HepG2 (cell line): ENCODE results near the gene TMBIM1. TPM values are rescaled to one million over a fixed set of nuclear protein-coding genes. Genes with fewer than 3 reads are reported as not detected.
A peak's percentile ranks its signal among the peaks of the same experiment; 100 is the strongest.

Experiments used
- ADNP ChIP-seq: sonication (generic); formaldehyde crosslinking; IDR thresholded peaks from 2 replicates; pipeline ENCODE4 v1.4.0; 2020; ENCODE audit warnings: missing genetic modification reagents
- ATF7 ChIP-seq, 2 experiments: fragments of 450-650 bp in 1 of 2; sonication (generic) in 1 of 2; formaldehyde crosslinking in 1 of 2; IDR thresholded peaks; 2 replicates each; pipeline versions ENCODE4 v1.4.0 to v1.6.1; 2016 to 2020; ENCODE audit warnings: antibody characterized with exemption in 1 of 2, mild to moderate bottlenecking in 1 of 2, missing genetic modification reagents in 1 of 2
- BORCS8-MEF2B ChIP-seq: sonication (generic); formaldehyde crosslinking; IDR thresholded peaks from 2 replicates; pipeline ENCODE4 v1.8.0; 2022; ENCODE audit warnings: mild to moderate bottlenecking, missing genetic modification reagents
- CBX5 ChIP-seq: sonication (generic); formaldehyde crosslinking; IDR thresholded peaks from 2 replicates; pipeline ENCODE4 v1.4.0; 2020; ENCODE audit warnings: missing genetic modification reagents, borderline replicate concordance
- CEBPG ChIP-seq: IDR thresholded peaks from 2 replicates; pipeline ENCODE4 v1.6.1; 2016
- GATA4 ChIP-seq: sonication (generic); IDR thresholded peaks from 2 replicates; pipeline ENCODE4 v1.6.1; 2016; ENCODE audit warnings: antibody characterized with exemption, low read depth, borderline replicate concordance
- HNRNPL ChIP-seq: fragments of 200-400 bp; formaldehyde crosslinking; IDR thresholded peaks from 2 replicates; pipeline ENCODE4 v1.6.1; 2017; ENCODE audit warnings: mild to moderate bottlenecking, low read depth, low read length
- HNRNPUL1 ChIP-seq: fragments of 200-400 bp; formaldehyde crosslinking; IDR thresholded peaks from 2 replicates; pipeline ENCODE4 v1.6.1; 2017; ENCODE audit warnings: low read depth, mild to moderate bottlenecking, low read length, moderate library complexity
- HOXA3 ChIP-seq: sonication (generic); formaldehyde crosslinking; IDR thresholded peaks from 2 replicates; pipeline ENCODE4 v1.5.0; 2020; ENCODE audit warnings: missing genetic modification reagents
- IKZF4 ChIP-seq: sonication (generic); formaldehyde crosslinking; IDR thresholded peaks from 2 replicates; pipeline ENCODE4 v1.5.1; 2020; ENCODE audit warnings: borderline replicate concordance, mild to moderate bottlenecking, low read depth, missing genetic modification reagents; ENCODE audit errors: not compliant biosample characterization
- IKZF5 ChIP-seq: IDR thresholded peaks from 2 replicates; pipeline ENCODE4 v1.6.1; 2018; ENCODE audit warnings: missing genetic modification reagents, mild to moderate bottlenecking, missing compliant biosample characterization
- KAT2B ChIP-seq: fragments of 150-350 bp; IDR thresholded peaks from 2 replicates; pipeline ENCODE4 v1.6.1; 2014; ENCODE audit warnings: low read depth, low read length, borderline replicate concordance
- MATR3 ChIP-seq: sonication (generic); formaldehyde crosslinking; IDR thresholded peaks from 2 replicates; pipeline ENCODE4 v1.4.0; 2020; ENCODE audit warnings: missing genetic modification reagents
- MBD4 ChIP-seq: IDR thresholded peaks from 2 replicates; pipeline ENCODE4 v1.6.1; 2012; ENCODE audit warnings: low read length, inconsistent platforms, borderline replicate concordance
- MEIS2 ChIP-seq: sonication (generic); formaldehyde crosslinking; IDR thresholded peaks from 2 replicates; pipeline ENCODE4 v1.9.0; 2021; ENCODE audit warnings: mild to moderate bottlenecking, missing genetic modification reagents
- NFYB ChIP-seq: sonication (generic); formaldehyde crosslinking; IDR thresholded peaks from 2 replicates; pipeline ENCODE4 v1.4.0; 2020; ENCODE audit warnings: missing genetic modification reagents
- ONECUT2 ChIP-seq: sonication (generic); formaldehyde crosslinking; IDR thresholded peaks from 2 replicates; pipeline ENCODE4 v1.4.0; 2020; ENCODE audit warnings: missing genetic modification reagents
- PCBP1 ChIP-seq: fragments of 200-400 bp; formaldehyde crosslinking; IDR thresholded peaks from 2 replicates; pipeline ENCODE4 v1.6.1; 2017; ENCODE audit warnings: mild to moderate bottlenecking, low read depth, low read length, borderline replicate concordance
- PLRG1 ChIP-seq: fragments of 450-650 bp; conservative IDR thresholded peaks from 2 replicates; pipeline ENCODE4 v1.6.1; 2016
- RBFOX2 ChIP-seq: fragments of 200-400 bp; formaldehyde crosslinking; IDR thresholded peaks from 2 replicates; pipeline ENCODE4 v1.6.1; 2017; ENCODE audit warnings: low read depth, mild to moderate bottlenecking, low read length
- THYN1 ChIP-seq: sonication (generic); formaldehyde crosslinking; IDR thresholded peaks from 2 replicates; pipeline ENCODE4 v1.8.1; 2023; ENCODE audit warnings: low read depth, mild to moderate bottlenecking, moderate library complexity, missing genetic modification reagents, borderline replicate concordance
- ZBTB21 ChIP-seq: sonication (generic); formaldehyde crosslinking; IDR thresholded peaks from 2 replicates; pipeline ENCODE4 v1.4.0; 2020; ENCODE audit warnings: missing genetic modification reagents
- ZFP1 ChIP-seq: IDR thresholded peaks from 2 replicates; pipeline ENCODE4 v1.6.1; 2016
- ZFP36L1 ChIP-seq: sonication (generic); formaldehyde crosslinking; IDR thresholded peaks from 2 replicates; pipeline ENCODE4 v1.8.0; 2022; ENCODE audit warnings: mild to moderate bottlenecking, missing genetic modification reagents, moderate library complexity
- ZNF17 ChIP-seq: sonication (generic); formaldehyde crosslinking; IDR thresholded peaks from 2 replicates; pipeline ENCODE4 v1.5.0; 2020; ENCODE audit warnings: mild to moderate bottlenecking, missing genetic modification reagents
- ZNF253 ChIP-seq: sonication (generic); formaldehyde crosslinking; IDR thresholded peaks from 2 replicates; pipeline ENCODE4 v1.8.0; 2022; ENCODE audit warnings: mild to moderate bottlenecking, missing genetic modification reagents, borderline replicate concordance
- ZNF550 ChIP-seq: sonication (generic); formaldehyde crosslinking; IDR thresholded peaks from 2 replicates; pipeline ENCODE4 v1.4.0; 2020; ENCODE audit warnings: mild to moderate bottlenecking, missing genetic modification reagents, borderline replicate concordance
- ZNF597 ChIP-seq: sonication (generic); formaldehyde crosslinking; IDR thresholded peaks from 2 replicates; pipeline ENCODE4 v1.5.0; 2020; ENCODE audit warnings: missing genetic modification reagents
- ZNF607 ChIP-seq: sonication (generic); formaldehyde crosslinking; IDR thresholded peaks from 2 replicates; pipeline ENCODE4 v1.5.1; 2020; ENCODE audit warnings: missing genetic modification reagents, mild to moderate bottlenecking, borderline replicate concordance
- ZNF674 ChIP-seq: sonication (generic); formaldehyde crosslinking; IDR thresholded peaks from 2 replicates; pipeline ENCODE4 v1.5.0; 2020; ENCODE audit warnings: low read depth, mild to moderate bottlenecking, missing genetic modification reagents
- ZNF7 ChIP-seq: IDR thresholded peaks from 2 replicates; pipeline ENCODE4 v1.6.1; 2016; ENCODE audit warnings: missing biosample characterization, missing genetic modification reagents
- ZNF841 ChIP-seq: sonication (generic); formaldehyde crosslinking; IDR thresholded peaks from 2 replicates; pipeline ENCODE4 v1.8.1; 2023; ENCODE audit warnings: missing genetic modification reagents, borderline replicate concordance
- ZSCAN25 ChIP-seq: sonication (generic); formaldehyde crosslinking; IDR thresholded peaks from 2 replicates; pipeline ENCODE4 v1.8.0; 2022; ENCODE audit warnings: mild to moderate bottlenecking, missing genetic modification reagents
- polyA plus RNA-seq, 8 experiments: library from polyadenylated mRNA; depleted of rRNA in 3 of 8; stranded (reverse) in 7 of 8; unstranded in 1 of 8; fragments of >200 nt; fragmentation: Illumina TruSeq in 4 of 8; extraction: Trizol in 4 of 8; gene quantifications; 2 replicates each; pipeline versions ENCODE4 v1.2.1 to v1.2.3, GENCODE V29; 2011 to 2016; ENCODE audit warnings: low read depth in 4 of 8, missing spikeins in 1 of 8, mixed read lengths in 1 of 8; ENCODE audit not compliant: insufficient read depth in 1 of 8
- total RNA-seq, 5 experiments: library from RNA; depleted of rRNA; stranded (reverse); fragments of >200 nt; fragmentation: Illumina TruSeq; extraction: Trizol; gene quantifications; 2 replicates each; pipeline ENCODE4 v1.2.3, GENCODE V29; 2016; ENCODE audit warnings: low read depth in 1 of 5

The TMBIM1 gene
- total and polyA plus RNA-seq, 2 of the 13 experiments (the other 11 are each of a cell fraction or from before 2014, with no cell fraction given), result 127 to 139 TPM

- no peak for TF ChIP-seq ZNF597 (CRISPR knock-in tag)
- no peak for TF ChIP-seq ZNF17 (CRISPR knock-in tag)
- TF ChIP-seq IKZF4 (CRISPR knock-in tag), result no peak
- TF ChIP-seq ZNF841 (CRISPR knock-in tag), result no peak
- TF ChIP-seq MEIS2 (CRISPR knock-in tag), result peak; percentile 83
- no peak for TF ChIP-seq RBFOX2
- TF ChIP-seq THYN1, result no peak
- no peak for TF ChIP-seq ATF7 (IDR thresholded peaks at IDR 0.05)
- TF ChIP-seq ATF7 (CRISPR knock-in tag; IDR thresholded peaks at IDR 0.05), result no peak
- TF ChIP-seq KAT2B, result no peak
- TF ChIP-seq HNRNPUL1, result no peak
- TF ChIP-seq BORCS8-MEF2B (CRISPR knock-in tag), result no peak
- TF ChIP-seq MBD4, result no peak
- no peak for TF ChIP-seq PCBP1
- no peak for TF ChIP-seq ZNF674 (CRISPR knock-in tag)
- TF ChIP-seq GATA4, result no peak
- no peak for TF ChIP-seq ZNF253 (CRISPR knock-in tag)
- no peak for TF ChIP-seq ONECUT2
- TF ChIP-seq MATR3 (CRISPR knock-in tag), result no peak
- 0 out of 2 replicates have a peak, but pooled peaks have one; percentile 37 for TF ChIP-seq ZNF607 (CRISPR knock-in tag)
- no peak for TF ChIP-seq ZNF550
- peak; percentile 49 for TF ChIP-seq ZNF7 (CRISPR knock-in tag)
- peak; percentile 95 for TF ChIP-seq ADNP (CRISPR knock-in tag)
- no peak for TF ChIP-seq PLRG1
- peak; percentile 70; the same call in 1 of the 2 replicates for TF ChIP-seq HOXA3 (CRISPR knock-in tag)
- TF ChIP-seq NFYB (CRISPR knock-in tag), result no peak
- TF ChIP-seq ZFP1, result no peak
- peak; percentile 97 for TF ChIP-seq CBX5
- TF ChIP-seq CEBPG, result peak; percentile 73
- TF ChIP-seq ZSCAN25 (CRISPR knock-in tag), result peak; percentile 92
- 0 out of 2 replicates have a peak, but pooled peaks have one; percentile 16 for TF ChIP-seq ZFP36L1 (CRISPR knock-in tag)
- no peak for TF ChIP-seq ZBTB21 (CRISPR knock-in tag)
- peak; percentile 86 for TF ChIP-seq IKZF5 (CRISPR knock-in tag)
- no peak for TF ChIP-seq HNRNPL
These were observed 9.0 kb upstream of the TMBIM1 start (continued) for GRCh38 chr2:218301176-218301819.
